OCI-LY1 (cell line): Measurements from ENCODE around the gene TBXAS1.

Experiments used
- H2AFZ ChIP-seq: fragments of 200-600 bp; sonication (generic), shearing (Covaris generic); 2 replicates; pipeline ENCODE4 v1.6.0; 2014; ENCODE audit warnings: antibody characterized with exemption, mild to moderate bottlenecking, low read length
- H3F3A ChIP-seq: fragments of 200-600 bp; sonication (generic), shearing (Covaris generic); 2 replicates; pipeline ENCODE4 v1.6.0; 2014; ENCODE audit warnings: mild to moderate bottlenecking, antibody characterized with exemption, low read length, moderate library complexity; ENCODE audit not compliant: insufficient read depth
- H3K27ac ChIP-seq: fragments of 200-600 bp; sonication (generic); 2 replicates; pipeline ENCODE4 v1.5.1; 2014; ENCODE audit warnings: low read length, mixed run types, mild to moderate bottlenecking, low read depth; ENCODE audit not compliant: poor library complexity, severe bottlenecking
- H3K27me3 ChIP-seq: fragments of 200-600 bp; sonication (generic); 2 replicates; pipeline ENCODE4 v1.6.0; 2014; ENCODE audit warnings: antibody characterized with exemption, mild to moderate bottlenecking, low read length, moderate library complexity; ENCODE audit not compliant: insufficient read depth
- H3K36me3 ChIP-seq: fragments of 200-600 bp; sonication (generic); 2 replicates; pipeline ENCODE4 v1.6.1; 2014; ENCODE audit warnings: mild to moderate bottlenecking, antibody characterized with exemption, low read length, moderate library complexity, mixed read lengths; ENCODE audit not compliant: insufficient read depth
- H3K4me1 ChIP-seq: fragments of 200-600 bp; sonication (generic); 2 replicates; pipeline ENCODE4 v1.5.1; 2014; ENCODE audit warnings: mild to moderate bottlenecking, low read length, moderate library complexity; ENCODE audit not compliant: insufficient read depth, severe bottlenecking
- H3K4me2 ChIP-seq: fragments of 200-600 bp; sonication (generic), shearing (Covaris generic); 2 replicates; pipeline ENCODE4 v1.6.1; 2014; ENCODE audit warnings: low read length
- H3K4me3 ChIP-seq: fragments of 200-600 bp; sonication (generic); 2 replicates; pipeline ENCODE4 v1.5.1; 2014; ENCODE audit warnings: low read length, low read depth, mild to moderate bottlenecking, mixed read lengths; ENCODE audit not compliant: poor library complexity, severe bottlenecking
- H3K79me2 ChIP-seq: fragments of 200-600 bp; shearing (Covaris generic); 2 replicates; pipeline ENCODE4 v1.6.1; 2016; ENCODE audit warnings: mixed run types, low read length, mixed read lengths; ENCODE audit not compliant: insufficient read depth
- H3K9ac ChIP-seq: fragments of 200-600 bp; sonication (generic), shearing (Covaris generic); 2 replicates; pipeline ENCODE4 v1.6.1; 2014; ENCODE audit warnings: mild to moderate bottlenecking, low read length, mixed read lengths
- H3K9me2 ChIP-seq: fragments of 200-600 bp; sonication (generic), shearing (Covaris generic); 2 replicates; pipeline ENCODE4 v1.6.1; 2014; ENCODE audit warnings: low read depth, mild to moderate bottlenecking, low read length, mixed read lengths
- H3K9me3 ChIP-seq: fragments of 200-600 bp; shearing (Covaris generic); 2 replicates; pipeline ENCODE4 v1.6.1; 2014; ENCODE audit warnings: low read length, mixed read lengths
- H4K20me1 ChIP-seq: fragments of 200-600 bp; sonication (generic), shearing (Covaris generic); 2 replicates; pipeline ENCODE4 v1.6.0; 2016; ENCODE audit warnings: mild to moderate bottlenecking, low read length; ENCODE audit not compliant: insufficient read depth
- EZH2 ChIP-seq: fragments of 200-600 bp; sonication (generic), shearing (Covaris generic); IDR thresholded peaks from 2 replicates; pipeline ENCODE4 v1.8.0; 2017; ENCODE audit warnings: borderline replicate concordance, mixed run types, mild to moderate bottlenecking, antibody characterized with exemption, low read length, moderate library complexity, mixed read lengths
- TF ChIP-seq, protein P1 (sequence below): fragments of 200-600 bp; sonication (generic), shearing (Covaris generic); IDR thresholded peaks from 2 replicates; pipeline ENCODE4 v1.5.1; 2017; ENCODE audit warnings: mild to moderate bottlenecking, antibody characterized with exemption, low read length, moderate library complexity, mixed read lengths

Gene TBXAS1

GRCh38 chr7:139813689-139814088, 15.4 kb upstream of the TBXAS1 start:
- Histone ChIP-seq H3K79me2 (no peaks in the 10 kb centered on the region), H3K9me3 (no peaks in the 10 kb centered on the region), H3K4me2 (no peak overlapping the region), H3K27me3 (no peaks in the 10 kb centered on the region; the same call in 1 of the 2 replicates), H3K36me3 (no peaks in the 10 kb centered on the region), H3K9me2 (no peaks in the 10 kb centered on the region), H3K4me3 (no peak overlapping the region), H2AFZ (no peak overlapping the region), H3K27ac (no peak overlapping the region), H3F3A (no peaks in the 10 kb centered on the region), H4K20me1 (no peaks in the 10 kb centered on the region), H3K4me1 (no peaks in the 10 kb centered on the region), H3K9ac (no peak overlapping the region)
- no peak for TF ChIP-seq EZH2
- TF ChIP-seq, protein P1, sequence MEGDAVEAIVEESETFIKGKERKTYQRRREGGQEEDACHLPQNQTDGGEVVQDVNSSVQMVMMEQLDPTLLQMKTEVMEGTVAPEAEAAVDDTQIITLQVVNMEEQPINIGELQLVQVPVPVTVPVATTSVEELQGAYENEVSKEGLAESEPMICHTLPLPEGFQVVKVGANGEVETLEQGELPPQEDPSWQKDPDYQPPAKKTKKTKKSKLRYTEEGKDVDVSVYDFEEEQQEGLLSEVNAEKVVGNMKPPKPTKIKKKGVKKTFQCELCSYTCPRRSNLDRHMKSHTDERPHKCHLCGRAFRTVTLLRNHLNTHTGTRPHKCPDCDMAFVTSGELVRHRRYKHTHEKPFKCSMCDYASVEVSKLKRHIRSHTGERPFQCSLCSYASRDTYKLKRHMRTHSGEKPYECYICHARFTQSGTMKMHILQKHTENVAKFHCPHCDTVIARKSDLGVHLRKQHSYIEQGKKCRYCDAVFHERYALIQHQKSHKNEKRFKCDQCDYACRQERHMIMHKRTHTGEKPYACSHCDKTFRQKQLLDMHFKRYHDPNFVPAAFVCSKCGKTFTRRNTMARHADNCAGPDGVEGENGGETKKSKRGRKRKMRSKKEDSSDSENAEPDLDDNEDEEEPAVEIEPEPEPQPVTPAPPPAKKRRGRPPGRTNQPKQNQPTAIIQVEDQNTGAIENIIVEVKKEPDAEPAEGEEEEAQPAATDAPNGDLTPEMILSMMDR = no peak

DNA sequence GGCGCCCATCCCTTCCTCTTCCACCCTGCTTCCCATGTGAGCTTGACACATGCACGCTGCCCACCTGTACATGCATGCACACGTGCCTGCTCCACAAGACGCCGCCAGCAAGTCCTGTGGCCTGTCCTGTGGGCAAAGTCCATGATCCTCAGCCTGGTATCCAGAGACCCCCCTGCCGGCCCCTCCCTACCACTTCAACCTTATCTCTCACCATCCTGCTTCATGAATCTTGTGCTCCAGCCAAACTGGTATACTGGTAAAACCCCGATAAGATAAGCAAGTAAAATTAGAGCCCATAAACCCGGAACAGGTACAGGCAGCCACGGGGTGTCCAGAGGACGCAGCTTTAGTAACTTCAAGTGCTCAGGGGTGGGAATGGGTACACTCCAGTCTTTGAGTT, 11.8 kb upstream of the TBXAS1 start:
- Histone ChIP-seq H3K9me2 (no peaks in the 10 kb centered on the region), H3K4me2 (no peak overlapping the region), H3K9ac (no peak overlapping the region), H3K4me3 (no peak overlapping the region), H3K79me2 (no peaks in the 10 kb centered on the region), H3K9me3 (no peaks in the 10 kb centered on the region), H3K4me1 (no peaks in the 10 kb centered on the region), H3K27ac (no peak overlapping the region), H3K27me3 (peaks cover 5% of the 10 kb centered on the region), H2AFZ (no peak overlapping the region), H3K36me3 (no peaks in the 10 kb centered on the region), H4K20me1 (no peaks in the 10 kb centered on the region), H3F3A (no peaks in the 10 kb centered on the region)
- TF ChIP-seq, protein P1 = no peak
- TF ChIP-seq EZH2 = no peak

GRCh38 chr7:139820089-139820488, 9.0 kb upstream of the TBXAS1 start:
- Histone ChIP-seq H3K9me3 (no peaks in the 10 kb centered on the region), H3K27me3 (peaks cover 5% of the 10 kb centered on the region), H3K27ac (no peak overlapping the region), H3K4me3 (no peak overlapping the region), H3K4me2 (no peak overlapping the region), H3K79me2 (no peaks in the 10 kb centered on the region), H4K20me1 (no peaks in the 10 kb centered on the region), H3K9me2 (no peaks in the 10 kb centered on the region), H2AFZ (no peak overlapping the region), H3K36me3 (no peaks in the 10 kb centered on the region), H3K4me1 (no peaks in the 10 kb centered on the region), H3K9ac (no peak overlapping the region), H3F3A (no peaks in the 10 kb centered on the region)
- TF ChIP-seq, protein P1 = no peak
- TF ChIP-seq EZH2 = no peak
